HG02678 (cell line): ENCODE results near the gene SLC17A3.

Source experiments
- ATAC-seq: cut with Tn5 transposase; IDR thresholded peaks from one replicate; pipeline ENCODE4 v1.9.1; 2021; ENCODE audit warnings: mild to moderate bottlenecking, moderate library complexity; ENCODE audit not compliant: unreplicated experiment

SLC17A3 gene, protein sequence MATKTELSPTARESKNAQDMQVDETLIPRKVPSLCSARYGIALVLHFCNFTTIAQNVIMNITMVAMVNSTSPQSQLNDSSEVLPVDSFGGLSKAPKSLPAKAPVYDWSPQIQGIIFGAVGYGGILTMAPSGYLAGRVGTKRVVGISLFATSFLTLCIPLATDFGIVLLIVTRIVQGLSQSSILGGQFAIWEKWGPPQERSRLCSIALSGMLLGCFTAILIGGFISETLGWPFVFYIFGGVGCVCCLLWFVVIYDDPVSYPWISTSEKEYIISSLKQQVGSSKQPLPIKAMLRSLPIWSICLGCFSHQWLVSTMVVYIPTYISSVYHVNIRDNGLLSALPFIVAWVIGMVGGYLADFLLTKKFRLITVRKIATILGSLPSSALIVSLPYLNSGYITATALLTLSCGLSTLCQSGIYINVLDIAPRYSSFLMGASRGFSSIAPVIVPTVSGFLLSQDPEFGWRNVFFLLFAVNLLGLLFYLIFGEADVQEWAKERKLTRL

DNA sequence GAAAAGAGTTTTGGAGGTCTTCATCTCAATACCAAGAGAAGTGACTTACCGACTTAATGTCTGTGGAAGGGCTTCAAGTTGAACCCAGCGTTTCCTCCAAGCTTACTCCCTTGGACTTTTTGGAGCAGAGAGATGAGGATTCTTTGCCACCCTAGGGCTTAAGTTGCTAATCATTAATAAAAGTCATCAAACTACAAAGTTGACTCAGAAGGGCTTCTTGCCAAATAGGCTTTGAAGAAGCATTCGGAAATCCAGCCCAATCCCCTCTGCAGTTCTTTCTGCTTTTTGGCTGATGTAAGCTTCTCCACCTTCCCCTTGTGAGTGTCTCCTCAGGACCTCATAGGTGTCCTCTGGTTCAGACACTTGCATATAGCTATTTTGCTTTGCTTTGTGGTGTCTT lies at the start of gene SLC17A3:
Gene SLC17A3, minus strand, starts transcription at position 126 of the 400 bp plus-strand sequence. CDS start 5,856 bp downstream, outside the sequence.
- ATAC-seq = no peak

DNA sequence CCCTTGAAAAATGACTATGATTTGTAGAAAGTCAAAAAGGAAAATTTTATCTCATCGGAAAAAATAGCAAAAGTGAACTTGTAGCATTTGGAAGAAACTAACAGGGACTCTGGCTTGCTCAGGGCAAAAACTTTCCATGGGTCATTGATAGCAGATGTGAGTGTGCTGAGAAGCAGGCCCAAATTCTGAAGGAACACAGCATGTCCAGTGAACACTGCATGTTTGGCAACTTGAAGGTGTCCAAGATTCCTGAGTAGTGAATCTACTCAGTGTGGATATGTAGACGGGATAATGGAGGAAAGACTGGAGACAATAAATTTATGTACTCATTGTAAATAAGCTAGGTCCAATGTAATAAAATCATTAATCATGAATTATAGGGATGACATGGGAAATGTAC lies 48.3 kb upstream of the SLC17A3 start:
- ATAC-seq = no peak

DNA sequence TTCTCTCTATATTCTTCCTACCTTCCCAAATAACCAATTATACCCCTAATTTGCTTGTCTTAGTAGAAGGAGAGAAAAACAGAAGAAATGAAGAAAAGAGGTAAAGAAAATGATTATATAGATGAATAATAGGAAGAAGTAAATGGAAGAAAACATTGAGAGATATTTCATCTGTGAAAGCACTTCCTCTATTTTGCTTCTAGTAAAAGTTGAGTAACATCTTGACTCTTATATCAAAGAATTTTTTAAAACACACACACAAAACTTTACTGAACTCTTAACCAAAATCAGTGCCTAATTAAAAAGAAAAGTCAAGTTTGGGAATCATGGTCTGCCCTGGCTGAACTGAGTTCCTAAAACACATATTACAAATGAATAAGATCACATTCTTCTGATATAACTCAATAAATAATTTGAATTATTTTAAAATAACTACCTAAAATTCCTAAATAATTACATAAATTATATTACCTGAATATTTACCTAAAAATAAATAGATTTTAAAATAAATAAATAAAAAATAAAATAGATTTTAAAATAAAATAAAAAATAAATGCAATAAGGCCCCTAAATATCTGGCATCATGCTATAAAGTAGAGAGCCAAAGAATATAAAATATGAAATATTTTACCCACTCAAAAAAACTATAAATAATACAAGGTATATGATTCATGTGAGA lies 47.6 kb upstream of the SLC17A3 start:
- no peak for ATAC-seq

DNA sequence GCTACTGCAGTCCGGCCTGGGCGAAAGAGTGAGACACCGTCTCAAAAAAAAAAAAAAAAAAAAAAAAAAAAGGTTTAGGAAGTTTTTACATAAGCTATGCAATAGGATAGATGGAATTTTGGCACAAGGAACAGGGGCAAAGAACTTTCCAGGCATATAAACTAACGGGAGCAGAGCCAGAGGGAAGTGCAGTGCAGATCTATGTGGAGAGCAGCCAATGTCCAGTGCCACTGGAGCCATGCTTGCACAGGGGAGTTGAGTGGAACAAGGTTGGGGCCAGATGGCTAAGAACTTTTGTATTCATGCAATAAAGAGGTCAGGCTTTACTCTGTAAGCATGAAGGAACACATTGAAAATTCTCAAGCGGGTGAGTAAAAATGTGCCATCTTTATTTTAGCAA lies 45.6 kb upstream of the SLC17A3 start:
- ATAC-seq = no peak

DNA sequence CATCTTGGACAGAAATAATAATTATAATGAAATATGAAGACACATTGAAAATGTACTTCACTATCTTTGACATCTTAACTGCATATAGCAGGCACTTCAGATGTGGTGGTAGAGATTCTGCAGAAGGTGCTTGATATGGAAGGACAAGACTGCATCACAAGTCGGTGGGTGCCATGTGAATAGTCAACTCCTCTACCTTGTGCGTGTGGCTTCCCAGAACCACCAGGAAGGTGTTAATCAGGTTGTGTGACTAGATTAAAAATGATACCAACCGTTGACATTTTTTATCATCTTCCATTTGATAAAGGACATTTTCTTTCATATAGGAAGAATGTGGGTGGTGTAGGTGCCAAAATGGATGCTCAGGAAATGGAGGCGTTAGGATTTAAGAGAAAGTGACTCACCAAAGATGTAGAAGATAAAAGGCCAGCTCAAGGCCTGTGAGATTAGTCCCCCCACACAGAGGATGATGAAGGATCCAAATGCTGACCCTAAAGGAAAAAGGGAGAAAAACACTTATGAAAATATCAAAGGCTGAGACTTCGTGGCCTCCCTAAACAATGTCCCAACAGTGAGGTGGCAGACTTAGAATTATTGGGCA lies 44.1 kb upstream of the SLC17A3 start:
- no peak for ATAC-seq

DNA sequence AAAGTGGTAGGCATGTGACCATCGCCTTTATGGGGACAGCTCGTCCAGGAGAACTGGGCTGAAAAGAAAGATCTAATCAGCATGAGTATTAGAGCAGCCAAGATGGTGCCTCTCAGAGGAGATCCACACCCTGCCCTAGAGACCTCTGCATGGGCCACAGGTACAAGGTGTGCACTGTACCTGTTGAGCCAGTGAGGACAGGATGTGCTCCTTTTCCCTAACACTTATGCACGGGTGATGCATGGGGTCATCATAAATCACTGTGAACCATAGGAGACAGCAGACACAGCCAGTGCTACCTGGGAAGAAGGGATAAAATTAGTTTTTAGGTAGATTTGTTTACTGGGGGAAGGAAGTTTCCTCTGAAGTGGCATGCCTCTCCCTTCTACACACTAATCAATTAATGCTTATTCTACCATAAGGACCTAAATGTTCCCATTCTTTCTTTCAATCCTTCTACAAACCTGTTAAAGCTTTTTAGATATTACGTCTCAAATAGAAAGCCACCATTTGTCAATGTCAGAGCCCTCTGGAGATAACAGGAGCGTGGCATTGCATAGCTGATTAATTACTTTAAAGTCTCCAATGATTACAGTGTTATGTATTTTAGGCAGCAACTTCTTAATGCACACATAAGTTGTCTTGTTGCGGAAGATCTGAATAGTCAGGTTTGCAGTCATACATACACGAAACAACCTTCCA lies 42.9 kb upstream of the SLC17A3 start:
- ATAC-seq = no peak

DNA sequence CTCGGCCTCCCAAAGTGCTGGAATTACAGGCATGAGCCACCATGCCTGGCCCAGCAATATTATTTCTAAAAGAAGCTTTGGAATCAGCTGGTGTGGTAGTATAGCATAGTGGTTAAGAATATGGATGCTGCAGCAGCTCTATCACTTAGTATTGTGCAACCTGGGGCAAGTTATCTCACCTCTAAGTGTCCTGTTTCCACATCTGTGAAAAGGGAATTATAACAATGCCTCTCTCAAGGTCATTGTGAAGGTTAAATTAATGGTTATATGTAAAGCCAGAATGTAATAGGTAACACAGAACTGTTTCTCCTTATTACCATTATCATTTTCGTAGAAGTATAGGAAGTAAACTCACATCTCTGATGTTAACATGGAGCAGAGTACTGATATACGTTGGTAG lies 42.3 kb upstream of the SLC17A3 start:
- ATAC-seq = no peak

DNA sequence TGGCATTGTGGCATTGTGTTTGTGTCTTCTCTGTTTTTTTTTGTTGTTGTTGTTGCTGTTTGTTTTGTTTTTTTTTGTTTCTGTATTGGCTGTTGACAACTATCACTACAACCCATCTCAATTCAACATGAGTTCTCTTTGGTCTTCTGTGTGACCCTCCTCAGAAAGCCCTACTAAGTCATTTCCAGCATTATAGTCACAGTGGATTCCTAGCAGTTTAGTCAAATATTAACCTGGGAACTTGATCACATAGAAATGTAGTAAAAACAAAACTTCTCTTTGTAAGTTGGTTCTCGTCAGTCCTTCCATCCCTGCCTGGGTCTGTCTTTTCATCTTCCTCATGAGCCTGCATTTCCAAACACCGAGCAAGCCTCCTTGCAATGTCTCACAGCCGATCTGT lies 39.7 kb upstream of the SLC17A3 start:
- ATAC-seq = no peak

DNA sequence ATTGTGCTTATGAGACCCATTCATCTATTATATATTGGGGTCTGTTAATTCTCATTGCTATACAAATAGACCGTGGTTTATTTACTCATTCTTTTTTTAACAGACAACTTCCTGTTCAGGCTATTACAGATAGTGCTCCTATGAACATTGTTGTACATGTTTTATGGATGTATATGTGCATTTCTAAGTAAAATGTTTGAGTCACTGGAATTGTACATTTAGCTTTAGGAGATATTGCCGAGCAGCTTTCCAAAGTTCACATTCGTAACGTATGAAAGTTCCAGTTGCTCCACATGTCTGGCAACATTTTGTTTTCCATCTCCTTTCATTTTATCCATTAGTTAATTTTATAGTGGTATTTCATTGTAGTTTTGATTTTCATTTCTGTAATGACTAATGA lies 37.3 kb upstream of the SLC17A3 start:
- ATAC-seq = no peak

DNA sequence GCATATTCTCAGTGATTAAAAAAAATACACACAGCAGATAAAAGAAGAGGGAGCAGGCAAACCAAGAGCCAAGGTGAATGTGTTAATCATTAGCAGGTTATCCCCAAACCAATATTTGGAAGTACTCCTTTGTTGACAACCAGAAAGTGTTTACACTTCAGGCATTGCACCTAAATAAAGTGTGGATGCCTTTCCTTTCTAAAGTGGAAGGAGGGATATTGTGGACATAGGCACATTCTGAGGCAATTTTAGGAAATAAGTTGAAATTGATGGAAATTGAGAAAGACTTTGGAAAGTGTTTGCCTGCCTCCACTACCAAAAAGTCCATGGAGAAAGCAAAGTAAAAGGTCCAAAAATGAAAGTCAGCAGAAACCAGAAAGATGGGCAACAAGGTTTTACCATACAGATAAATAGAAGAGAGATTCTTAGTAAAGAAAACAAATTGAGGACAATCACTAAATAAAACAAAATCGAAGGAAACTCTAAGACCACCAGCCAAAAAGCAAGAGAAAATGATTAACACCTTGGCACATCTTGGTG lies 33.5 kb upstream of the SLC17A3 start:
- no peak for ATAC-seq

DNA sequence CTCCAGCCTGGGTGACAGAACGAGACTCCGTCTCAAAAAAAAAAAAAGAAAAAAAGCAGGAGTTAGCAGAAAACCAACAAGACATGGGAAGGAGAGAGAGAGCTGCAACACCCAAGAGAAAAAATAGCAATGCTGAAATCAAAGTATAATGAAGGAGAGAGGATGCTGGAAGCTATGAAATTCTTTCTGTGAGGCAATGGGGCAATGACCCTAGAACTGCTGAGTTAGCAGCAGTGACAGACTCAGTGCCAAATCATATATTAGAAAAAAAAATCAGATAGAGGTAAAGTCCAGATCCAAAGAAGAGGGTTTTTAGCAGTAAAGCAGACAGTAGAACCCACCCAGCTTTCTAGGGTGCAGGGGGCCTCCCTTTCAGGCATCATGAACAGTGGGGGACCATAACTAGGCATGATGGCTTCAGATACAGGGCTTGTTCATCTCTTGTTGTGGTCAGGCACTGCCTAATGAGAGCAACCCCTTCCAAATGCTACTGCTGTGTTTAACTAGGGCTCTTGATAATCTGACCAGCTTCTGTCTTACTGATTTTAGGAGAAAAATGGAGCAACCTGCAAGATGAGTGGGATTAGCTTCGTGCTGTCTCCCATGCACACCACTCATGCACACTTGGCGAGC lies 29.5 kb upstream of the SLC17A3 start:
- no peak for ATAC-seq

DNA sequence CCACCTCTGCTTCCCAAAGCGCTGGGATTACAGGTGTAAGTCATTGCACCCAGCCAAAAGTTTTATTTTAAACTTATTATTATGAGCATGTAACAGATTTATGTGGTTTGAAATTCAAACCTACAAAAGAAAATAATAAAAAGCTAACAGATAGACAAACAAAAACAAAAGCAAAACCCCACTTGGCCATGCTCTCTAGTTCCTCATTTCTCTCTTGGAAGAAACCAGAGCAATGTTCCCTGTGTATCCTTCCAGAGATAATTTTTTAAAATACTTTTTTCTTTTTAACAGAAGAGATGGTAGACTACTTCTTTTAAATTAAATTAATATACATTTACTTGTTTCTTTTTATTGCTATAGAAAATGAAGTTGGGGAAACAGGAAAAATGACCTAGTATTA lies 28.0 kb upstream of the SLC17A3 start:
- no peak for ATAC-seq

DNA sequence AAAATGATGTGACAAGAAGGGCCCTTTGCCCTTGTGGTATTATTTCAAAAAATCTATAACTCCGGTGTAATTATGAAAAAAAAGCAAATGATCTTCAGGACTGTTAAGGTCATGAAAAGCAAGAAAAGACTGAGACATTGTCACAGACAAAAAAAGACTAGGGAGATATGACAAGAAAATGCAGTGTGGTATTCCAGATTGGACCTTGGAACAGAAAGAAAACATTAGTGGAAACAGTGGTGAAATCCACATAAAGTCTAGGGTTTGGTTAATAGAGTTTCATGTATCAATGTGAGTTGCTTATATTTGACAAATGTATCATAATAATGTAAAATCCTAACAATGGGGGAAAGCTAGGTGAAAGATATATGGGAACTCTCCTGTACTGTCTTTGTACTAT lies 26.8 kb upstream of the SLC17A3 start:
- no peak for ATAC-seq

DNA sequence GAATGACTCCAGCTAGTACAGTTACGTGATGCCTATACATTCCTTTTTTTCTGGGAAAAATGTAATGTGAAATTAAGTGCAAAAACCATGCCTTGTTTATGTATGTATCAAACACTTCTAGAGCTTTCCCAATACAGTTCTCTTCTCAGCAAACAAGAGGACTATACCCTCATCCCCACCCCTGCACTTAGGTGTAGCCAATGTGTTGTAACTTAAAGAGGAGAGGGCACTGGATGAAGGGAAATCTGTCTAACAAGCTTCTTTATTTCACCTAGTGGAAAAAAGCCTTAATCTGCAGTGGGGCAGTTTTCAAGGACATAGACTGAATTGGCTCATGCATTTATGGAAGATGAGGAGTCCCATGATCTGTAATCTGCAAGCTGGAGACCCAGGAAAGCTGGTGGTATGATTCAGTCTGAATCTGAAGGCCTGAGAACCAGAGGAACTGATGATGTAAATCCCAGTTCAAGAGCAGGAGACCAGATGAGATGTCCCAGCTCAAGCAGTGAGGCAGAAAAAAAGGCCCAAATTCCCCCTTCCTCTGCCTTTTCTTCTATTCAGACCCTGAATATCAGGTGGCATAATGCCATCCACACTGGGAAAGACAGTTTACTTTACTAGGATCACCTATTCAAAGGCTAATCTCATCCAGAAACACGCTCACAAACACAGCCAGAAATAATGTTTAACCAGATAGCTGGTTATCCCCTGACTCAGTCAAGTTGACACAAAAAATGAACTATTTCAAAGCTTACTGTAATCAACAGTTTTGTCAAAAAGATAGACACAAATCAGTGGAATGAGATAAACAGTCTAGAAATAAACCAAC lies 25.8 kb upstream of the SLC17A3 start:
- ATAC-seq = no peak

DNA sequence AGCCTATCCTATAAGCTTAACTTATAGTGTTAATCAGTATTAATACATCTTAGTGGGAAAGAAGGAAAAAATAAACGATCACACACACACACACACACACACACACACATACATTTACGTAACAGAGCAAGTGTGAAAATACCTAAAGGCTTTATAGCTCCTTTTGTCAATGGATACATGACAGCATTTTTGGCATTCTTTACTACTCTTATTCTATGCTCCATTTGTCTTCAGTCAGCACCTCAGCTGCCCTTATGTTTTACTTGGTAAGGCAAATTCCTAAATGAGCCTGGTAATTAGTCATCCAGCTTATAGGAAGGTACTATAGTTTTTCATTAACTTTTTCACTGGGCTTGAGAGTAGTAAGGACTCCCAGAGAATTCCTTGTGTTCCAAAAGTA lies 25.1 kb upstream of the SLC17A3 start:
- ATAC-seq = no peak

DNA sequence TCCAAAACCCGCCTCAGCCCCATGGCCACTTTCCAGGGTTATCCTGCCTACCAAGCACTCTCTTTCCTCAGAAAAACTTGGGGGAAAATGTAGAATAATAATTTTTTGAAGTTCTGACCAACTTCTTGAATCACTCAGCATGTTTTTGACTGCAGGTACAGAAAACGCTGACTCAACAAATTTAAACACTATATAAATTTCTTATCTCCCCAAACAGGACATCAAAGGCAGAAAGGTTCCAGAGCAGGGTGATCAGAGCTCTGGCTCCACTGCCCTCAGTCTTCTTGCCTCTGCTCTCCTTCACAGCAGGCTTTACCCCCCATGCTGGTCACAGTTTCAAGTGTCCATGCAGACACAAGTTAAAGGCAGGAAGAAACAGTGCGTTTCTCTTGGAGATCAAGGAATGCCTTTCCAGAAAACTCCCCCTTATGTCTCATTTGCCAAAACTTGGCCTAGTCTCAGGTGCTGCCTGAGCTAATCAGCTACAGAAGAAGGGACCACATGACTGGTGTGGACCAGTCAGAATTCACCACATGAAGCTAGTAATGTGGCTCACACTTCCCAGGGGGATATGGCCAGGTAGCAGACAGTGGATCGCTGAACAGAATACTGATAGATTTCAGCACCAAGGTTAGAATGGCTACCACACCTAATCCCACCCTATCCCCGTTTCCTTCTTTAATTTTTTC lies 24.4 kb upstream of the SLC17A3 start:
- ATAC-seq = no peak

DNA sequence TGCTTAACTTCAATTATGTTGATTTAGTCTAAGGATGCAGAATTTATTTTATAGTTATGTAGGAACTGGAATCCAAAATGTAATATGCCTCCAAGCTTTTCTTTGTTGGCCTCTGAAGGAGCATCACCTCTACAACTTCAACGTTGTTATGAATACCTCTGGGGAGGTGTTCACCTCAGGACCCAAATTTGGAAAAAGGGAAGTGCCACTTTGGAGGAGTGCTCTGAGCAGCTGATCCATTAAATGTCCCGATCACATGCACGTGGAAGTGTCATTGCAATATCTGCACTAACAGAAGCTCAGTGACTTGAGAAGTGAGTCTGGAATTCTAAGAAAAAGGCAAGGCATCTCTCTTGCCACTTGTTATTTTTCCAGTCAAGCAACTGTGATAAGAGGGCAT lies 22.2 kb upstream of the SLC17A3 start:
- no peak for ATAC-seq

DNA sequence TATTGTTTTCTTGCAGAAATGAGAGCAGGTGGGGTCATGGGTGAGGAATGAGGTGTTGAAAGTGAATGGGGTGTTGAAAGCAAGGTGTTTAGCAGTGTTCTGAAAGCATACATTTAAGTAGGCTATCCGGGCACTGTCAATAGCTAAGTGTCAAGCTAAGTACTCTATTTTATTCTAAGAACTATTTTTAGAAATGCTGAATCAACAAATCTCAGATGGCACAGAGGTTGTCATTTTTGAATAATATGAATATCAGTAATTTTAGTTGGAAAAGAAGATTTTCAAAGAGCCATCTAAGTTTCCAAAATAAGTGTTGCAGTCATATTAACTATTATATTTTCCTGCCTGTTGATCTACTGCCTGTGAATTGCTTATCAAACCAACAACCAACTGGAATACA lies 21.7 kb upstream of the SLC17A3 start:
- no peak for ATAC-seq

DNA sequence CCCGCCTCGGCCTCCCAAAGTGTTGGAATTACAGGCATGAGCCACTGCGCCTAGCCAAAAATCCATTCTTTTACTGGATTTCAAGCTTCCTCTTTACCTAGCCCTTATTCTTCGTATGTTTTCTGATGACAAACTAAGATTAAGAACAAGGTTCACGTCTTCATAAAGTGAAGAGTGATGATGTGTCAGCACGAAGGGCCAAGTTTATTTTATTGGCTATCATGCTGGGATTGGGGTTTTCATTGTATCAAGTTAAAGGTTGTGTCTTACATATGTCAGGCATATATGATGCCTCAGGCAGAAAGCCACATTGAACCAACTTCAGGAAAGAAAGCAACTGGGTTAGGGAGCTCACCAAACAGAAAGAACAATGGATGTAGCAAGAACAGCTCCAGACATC lies 19.7 kb upstream of the SLC17A3 start:
- no peak for ATAC-seq
